M059J (cell line): Measurements from ENCODE around the gene RNF213. TPM values are rescaled to one million over a fixed set of nuclear protein-coding genes. Genes with fewer than 3 reads are reported as not detected.

Experiments used
- DNase-seq: peaks from one replicate; pipeline ENCODE4 v3.0.0-alpha.2; 2012; ENCODE audit warnings: low read depth
- total RNA-seq: library from RNA; depleted of rRNA; stranded (reverse); fragments of >200 nt; shearing (Covaris generic); gene quantifications from 2 replicates; pipeline ENCODE4 v1.2.3, GENCODE V29; 2014

The RNF213 gene
- total RNA-seq, 1 experiment from 2014 or later, result 66.4 TPM

GRCh38 chr17:80365001-80365965, 104.6 kb downstream of the RNF213 start:
- DNase-seq, result no peak

DNA sequence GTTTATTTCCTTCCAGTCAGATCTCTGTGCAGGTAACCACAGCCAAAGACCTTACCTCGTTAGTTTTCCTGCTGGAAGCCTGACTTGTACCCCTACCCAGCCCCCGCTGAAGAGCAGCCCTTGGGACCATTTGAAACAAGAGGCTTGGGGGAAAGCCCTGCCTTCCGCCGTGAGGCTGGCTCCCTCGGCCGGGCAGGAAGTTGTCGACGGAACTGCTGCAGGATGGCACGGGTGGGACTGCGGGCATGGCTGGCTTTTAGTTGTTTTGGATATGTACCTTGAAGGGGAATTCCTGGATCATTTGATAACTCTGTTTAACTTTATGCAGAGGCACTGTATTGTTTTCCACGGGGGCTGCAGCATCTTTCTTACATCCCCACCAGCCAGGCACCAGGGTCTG, 105.3 kb downstream of the RNF213 start:
- no peak for DNase-seq

GRCh38 chr17:80367503-80367902, 106.9 kb downstream of the RNF213 start:
- DNase-seq, result no peak

GRCh38 chr17:80371196-80371595, 110.5 kb downstream of the RNF213 start:
- DNase-seq, result no peak

- DNase-seq, result no peak
These were observed 111.8 kb downstream of the RNF213 start for GRCh38 chr17:80372456-80372855.

DNA sequence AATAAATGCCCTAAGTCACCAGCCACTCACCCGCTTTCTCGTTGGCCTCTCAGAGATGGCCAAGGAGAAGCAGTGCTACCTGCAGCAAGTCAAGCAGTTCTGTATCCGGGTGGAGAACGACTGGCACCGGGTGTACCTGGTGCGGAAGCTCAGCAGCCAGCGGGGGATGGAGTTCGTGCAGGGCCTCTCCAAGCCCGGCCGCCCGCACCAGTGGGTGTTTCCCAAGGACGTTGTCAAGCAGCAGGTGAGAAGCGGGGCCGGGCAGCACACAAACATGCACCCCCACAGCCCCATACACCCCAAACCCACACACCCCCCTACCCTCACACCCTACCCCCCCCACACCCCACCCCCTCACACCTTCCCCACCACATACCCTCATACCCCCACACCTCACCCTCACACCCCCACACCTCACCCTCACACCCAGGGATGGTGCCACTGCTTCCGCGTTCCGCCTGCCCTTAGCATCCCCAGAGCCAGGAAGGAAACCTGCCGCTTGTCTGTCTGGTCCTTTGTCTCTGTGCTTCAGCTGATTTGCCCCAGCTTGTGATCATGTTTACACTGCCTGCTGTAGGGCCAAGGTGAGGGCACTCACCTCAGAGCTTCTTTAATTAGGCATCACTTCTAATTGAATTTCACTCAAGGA, 112.4 kb downstream of the RNF213 start:
- DNase-seq, result no peak

DNA sequence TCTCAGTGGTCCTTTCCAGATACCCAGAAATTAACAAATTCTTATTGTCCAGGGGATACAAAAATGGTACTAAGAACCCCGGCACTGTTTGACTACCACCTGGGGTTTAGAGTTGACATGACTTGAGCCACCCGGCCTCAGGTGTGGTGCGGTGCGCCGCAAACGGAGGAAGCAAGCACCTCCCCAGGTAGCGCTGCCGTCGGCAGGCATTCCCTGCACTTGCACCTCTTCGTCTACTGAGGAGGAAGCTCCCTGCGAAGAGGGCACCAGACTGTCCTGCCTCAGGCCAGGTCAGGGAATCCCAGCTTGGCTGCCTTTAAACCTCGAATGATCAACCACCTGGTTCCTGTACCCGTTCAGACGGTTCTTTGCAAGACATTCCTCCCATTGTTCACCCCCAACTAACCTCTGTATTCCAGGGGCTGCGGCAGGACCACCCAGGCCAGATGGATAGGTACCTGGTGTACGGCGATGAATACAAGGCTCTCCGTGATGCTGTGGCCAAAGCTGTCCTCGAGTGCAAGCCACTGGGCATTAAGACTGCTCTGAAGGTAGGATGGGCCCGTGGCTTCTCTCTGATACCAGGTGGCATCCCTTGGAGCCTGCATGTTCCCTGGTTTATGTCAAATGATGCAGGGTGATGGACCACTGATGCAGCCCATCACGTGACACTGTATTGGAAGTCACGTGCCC, 113.5 kb downstream of the RNF213 start:
- no peak for DNase-seq

GRCh38 chr17:80374732-80375585, 114.3 kb downstream of the RNF213 start:
- no peak for DNase-seq

- no peak for DNase-seq
These were observed 115.9 kb downstream of the RNF213 start for GRCh38 chr17:80376531-80376930.

GRCh38 chr17:80377798-80378197, 117.1 kb downstream of the RNF213 start:
- no peak for DNase-seq

- no peak for DNase-seq
These were observed 118.7 kb downstream of the RNF213 start for GRCh38 chr17:80379348-80379747.

DNA sequence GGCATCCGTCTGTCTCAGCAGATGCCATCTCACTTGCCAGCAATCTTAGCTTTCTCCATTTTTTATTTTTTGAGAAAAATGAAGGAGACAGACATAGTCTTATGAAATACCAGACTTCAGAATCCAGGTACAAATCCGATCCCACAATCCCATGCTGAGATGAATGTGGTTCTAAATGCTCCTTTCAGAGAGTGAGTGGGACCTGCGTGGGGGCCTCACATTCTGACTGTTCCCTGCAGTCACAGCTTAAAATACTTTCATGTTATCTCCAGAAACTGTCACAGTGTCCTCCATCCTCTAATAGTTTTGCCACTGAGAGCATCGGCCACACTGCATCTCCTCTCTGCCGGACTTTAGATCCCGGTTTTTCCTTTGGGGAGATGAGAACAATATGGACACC, 119.4 kb downstream of the RNF213 start:
- DNase-seq, result no peak

GRCh38 chr17:80380555-80381002, 119.9 kb downstream of the RNF213 start:
- DNase-seq, result no peak

DNA sequence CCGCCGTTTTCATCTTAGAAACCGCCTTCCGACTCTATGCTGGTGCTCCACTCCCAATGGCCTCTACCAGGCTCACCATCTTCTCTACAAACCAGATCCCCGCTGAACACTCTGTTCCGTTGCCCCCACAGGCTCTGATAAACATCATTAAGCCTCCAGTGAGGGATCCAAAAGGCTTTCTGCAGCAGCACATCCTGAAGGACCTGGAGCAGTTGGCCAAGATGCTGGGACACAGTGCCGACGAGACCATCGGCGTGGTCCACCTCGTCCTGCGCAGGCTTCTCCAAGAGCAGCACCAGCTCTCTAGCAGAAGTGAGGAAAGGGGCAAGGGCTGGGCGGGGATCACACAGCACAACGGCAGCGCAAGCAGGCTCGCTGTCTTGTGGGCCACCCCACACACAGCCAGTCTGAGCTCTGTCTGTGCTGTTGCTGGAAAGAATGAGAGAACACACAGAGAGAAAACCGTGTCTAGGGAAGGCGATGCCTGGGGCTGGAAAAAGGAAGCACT, 120.8 kb downstream of the RNF213 start:
- no peak for DNase-seq

GRCh38 chr17:80382446-80382845, 121.8 kb downstream of the RNF213 start:
- no peak for DNase-seq

DNA sequence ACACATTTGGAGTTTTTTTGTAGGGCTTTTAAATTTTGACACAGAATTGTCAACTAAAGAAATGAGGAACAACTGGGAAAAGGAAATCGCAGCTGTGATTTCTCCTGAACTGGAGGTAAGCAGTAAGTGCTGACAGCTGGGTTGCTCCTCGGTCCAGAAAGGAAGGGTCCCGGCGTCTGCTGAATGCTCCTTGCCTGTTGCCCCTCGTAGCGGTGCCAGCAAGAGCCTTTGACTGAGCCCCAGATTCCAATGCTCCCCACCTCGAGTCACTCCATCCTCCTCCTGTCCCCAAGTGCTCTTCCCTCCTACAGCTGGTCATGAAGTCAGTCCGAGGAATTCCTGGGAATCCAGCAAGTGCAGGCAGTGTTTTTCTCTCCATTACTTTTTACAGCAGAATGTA, 122.3 kb downstream of the RNF213 start:
- no peak for DNase-seq

DNA sequence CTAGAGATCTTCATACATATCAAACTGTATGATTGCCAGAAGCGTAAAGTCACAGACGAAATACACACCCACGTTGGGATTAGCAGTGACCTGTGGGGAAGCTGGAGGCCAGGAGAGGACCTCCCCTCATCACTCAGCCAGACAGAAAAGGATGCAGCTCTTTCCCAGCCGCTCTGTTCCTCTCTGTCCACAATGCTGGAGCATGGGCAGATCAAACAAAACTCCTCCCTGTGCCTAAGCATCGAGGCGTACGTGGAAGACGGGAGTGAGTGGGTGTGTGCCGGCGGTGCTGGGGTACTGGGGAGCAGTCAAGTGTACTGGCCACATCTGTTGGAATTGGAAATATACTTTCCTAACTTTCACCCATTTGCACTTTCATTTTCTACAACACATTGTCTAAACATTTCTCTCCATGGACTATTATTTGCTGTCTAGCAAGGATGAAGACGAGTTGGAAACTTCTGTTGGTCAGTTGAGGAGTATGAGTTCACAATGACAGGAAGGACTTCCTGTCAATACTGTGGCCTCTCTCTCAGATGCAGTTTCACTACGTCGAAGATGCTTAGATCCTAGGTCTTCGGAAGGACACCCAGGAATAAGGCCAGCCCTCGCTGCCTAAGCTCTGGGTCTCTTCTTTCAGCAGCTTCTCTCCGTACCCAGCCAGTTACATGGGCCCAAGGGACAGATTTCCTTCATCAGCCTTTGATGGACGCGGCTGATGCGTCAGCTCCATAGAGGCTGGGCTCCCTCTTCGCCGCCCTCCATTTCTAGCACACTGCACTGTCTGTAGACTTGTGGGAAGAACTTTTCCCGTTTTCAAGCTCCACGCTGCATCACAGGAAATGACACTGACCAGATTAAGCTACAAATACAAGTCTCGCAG, 123.7 kb downstream of the RNF213 start:
- DNase-seq, result no peak

DNA sequence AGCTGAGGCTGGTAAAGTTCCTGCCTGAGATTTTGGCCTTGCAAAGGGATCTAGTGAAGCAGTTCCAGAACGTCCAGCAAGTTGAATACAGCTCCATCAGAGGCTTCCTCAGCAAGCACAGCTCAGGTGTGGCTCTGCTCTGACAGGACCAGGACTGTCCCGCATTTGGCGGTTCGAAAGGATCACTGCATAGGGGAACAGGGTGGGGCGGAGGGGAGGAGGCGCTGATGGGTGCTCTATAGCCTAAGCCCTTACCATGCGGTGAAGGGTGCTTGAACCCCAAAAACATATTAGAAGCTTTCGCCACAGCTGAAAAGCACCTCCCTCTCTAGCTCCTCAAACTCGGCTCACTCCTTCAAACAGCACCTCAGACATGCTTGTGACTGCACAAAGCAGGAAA, 124.4 kb downstream of the RNF213 start:
- no peak for DNase-seq

- DNase-seq, result no peak
These were observed 125.7 kb downstream of the RNF213 start for GRCh38 chr17:80386341-80386740.

GRCh38 chr17:80387071-80387470, 126.4 kb downstream of the RNF213 start:
- no peak for DNase-seq
